ENCODE results near the gene GLS2.

DNA sequence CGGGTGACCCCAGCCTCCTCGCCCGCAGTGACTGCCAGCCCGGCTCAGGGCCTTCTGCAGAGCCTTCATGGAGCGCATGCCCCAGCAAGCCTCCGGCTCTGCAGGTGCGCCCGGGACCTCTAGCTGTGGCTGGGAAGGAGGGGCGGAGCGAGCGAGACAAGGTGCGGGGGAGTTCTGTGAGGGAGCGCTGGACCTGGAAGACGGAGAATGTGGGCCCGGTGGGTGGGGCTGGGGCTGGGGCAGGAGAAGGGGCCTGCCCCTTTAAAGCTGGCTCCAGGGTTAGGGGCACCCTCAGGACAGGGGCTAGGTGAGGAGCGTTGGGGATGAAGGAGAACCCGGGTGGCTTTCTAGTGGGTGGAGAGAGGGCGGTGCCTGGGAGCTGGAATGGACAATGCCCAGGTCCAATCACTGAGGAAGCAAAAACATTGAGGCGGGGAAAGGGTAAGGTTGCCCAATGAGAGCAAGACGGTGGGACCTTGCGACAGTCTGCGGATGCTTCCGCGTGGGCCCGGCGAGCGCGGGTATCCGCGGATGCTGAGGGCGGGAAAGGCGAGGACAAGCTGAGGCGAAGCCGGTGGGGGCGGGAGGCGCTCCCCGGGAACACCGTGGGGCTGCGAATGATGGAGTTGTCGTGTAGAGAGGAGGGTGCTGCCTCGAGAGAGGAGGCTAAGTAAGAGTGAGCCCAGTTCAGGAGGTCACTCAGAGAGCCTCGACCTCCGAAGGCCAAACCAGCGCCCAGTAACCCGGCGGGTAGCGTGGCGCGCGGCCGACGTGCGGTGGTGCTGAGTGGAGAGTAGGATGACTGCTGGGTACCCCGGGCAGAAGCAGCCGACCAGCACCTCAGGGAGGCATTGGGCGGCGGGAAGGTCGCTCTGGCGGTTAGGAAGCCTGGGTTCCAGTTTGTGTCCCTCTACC is at the start of gene GLS2:
- TF ChIP-seq POLR2A (IDR thresholded peaks at IDR 0.05) (no peak), POLR2AphosphoS5 (IDR thresholded peaks at IDR 0.05) (peak in 1 of 3 donors; percentile 77)
- TF ChIP-seq, protein P1, sequence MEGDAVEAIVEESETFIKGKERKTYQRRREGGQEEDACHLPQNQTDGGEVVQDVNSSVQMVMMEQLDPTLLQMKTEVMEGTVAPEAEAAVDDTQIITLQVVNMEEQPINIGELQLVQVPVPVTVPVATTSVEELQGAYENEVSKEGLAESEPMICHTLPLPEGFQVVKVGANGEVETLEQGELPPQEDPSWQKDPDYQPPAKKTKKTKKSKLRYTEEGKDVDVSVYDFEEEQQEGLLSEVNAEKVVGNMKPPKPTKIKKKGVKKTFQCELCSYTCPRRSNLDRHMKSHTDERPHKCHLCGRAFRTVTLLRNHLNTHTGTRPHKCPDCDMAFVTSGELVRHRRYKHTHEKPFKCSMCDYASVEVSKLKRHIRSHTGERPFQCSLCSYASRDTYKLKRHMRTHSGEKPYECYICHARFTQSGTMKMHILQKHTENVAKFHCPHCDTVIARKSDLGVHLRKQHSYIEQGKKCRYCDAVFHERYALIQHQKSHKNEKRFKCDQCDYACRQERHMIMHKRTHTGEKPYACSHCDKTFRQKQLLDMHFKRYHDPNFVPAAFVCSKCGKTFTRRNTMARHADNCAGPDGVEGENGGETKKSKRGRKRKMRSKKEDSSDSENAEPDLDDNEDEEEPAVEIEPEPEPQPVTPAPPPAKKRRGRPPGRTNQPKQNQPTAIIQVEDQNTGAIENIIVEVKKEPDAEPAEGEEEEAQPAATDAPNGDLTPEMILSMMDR (IDR thresholded peaks at IDR 0.05), result no peak
